Measurements from ENCODE around the gene GSG1. TPM values are rescaled to one million over a fixed set of nuclear protein-coding genes. Genes with fewer than 3 reads are reported as not detected.
A peak's percentile ranks its signal among the peaks of the same experiment; 100 is the strongest.

Gene GSG1
- total and polyA plus RNA-seq, 2 of the 8 experiments (the other 6 are each of a cell fraction or from before 2014, with no cell fraction given) = 0.89 to 1.4 TPM

GRCh38 chr12:13100882-13101769, 2.3 kb downstream of the GSG1 start:
- H3K4me2 ChIP-seq (ENCODE audit: insufficient read depth in 1 of 2, low read depth in 2 of 2, low read length in 2 of 2) = peak overlapping the region; percentile 77 to 90
- H3K14ac ChIP-seq (ENCODE audit: insufficient read length) = no peak overlapping the region
- no peak overlapping the region for H3K23ac ChIP-seq (ENCODE audit: insufficient read length)
- DNase-seq (ENCODE audit: low read depth in 1 of 2, low spot score in 2 of 2) = peak; percentile 47 to 92
- H2BK20ac ChIP-seq (ENCODE audit: low read length) = no peak overlapping the region
- peak overlapping the region; percentile 67 for H4K5ac ChIP-seq (ENCODE audit: insufficient read length, low read depth, low read length)
- peak overlapping the region; percentile 61 to 72 (median 64) for H3K4me3 ChIP-seq (ENCODE audit: extremely low read depth in 1 of 4, insufficient read depth in 2 of 4, low read depth in 3 of 4, low read length in 4 of 4)
- peak overlapping the region; percentile 53 to 83 (median 78); a peak in 6 of 7 replicates for H3K9ac ChIP-seq (replicated peaks in 1 of 4; ENCODE audit: extremely low read depth in 1 of 4, low read depth in 3 of 4, low read length in 3 of 4)
- peak overlapping the region; percentile 28 for H2BK5ac ChIP-seq (ENCODE audit: low read depth, low read length)
- peak overlapping the region; percentile 70 for H3K27ac ChIP-seq (ENCODE audit: low read depth, low read length)
- peak overlapping the region; percentile 54 for H3K18ac ChIP-seq (ENCODE audit: extremely low read depth, low read length)
- H3K79me2 ChIP-seq (ENCODE audit: control insufficient read depth in 1 of 2, insufficient read depth in 2 of 2, low read length in 2 of 2) = no peaks in the 10 kb centered on the region
- peak overlapping the region; percentile 91 for H2AFZ ChIP-seq (ENCODE audit: low read length)
- peak overlapping the region; percentile 42; the same call in 1 of the 2 replicates for H2BK12ac ChIP-seq (ENCODE audit: low read depth, low read length)
- peaks cover 9% of the 10 kb centered on the region; the same call in 1 of the 2 replicates for H3K23me2 ChIP-seq (ENCODE audit: low read depth, low read length)
- 5% methylated on average over 45 of the region's 79 CpGs; no CpG with 5 or more reads in 1 of the 2 experiments for WGBS, 2 experiments (ENCODE audit: extremely low coverage in 1 of 2, insufficient coverage in 1 of 2, insufficient read length in 1 of 2, insufficient replicate concordance in 2 of 2, low coverage in 1 of 2, low lambda C conversion rate in 2 of 2, missing lambda C conversion rate in 1 of 2)
- peak overlapping the region; percentile 93 for H4K8ac ChIP-seq (ENCODE audit: extremely low read depth, insufficient read depth, low read length)
- H2BK120ac ChIP-seq (replicated peaks; ENCODE audit: low read depth, low read length) = no peak overlapping the region
- H3K4me1 ChIP-seq (replicated peaks in 1 of 4; ENCODE audit: control insufficient read depth in 3 of 4, insufficient read depth in 4 of 4, low read length in 3 of 4) = peaks cover 5 to 21% (median 14%) of the 10 kb centered on the region in 4 experiments; a peak in 6 of 7 replicates
- ChIA-PET POLR2A (ENCODE audit: partially characterized antibody) (interaction anchor here (0.7 to 6.0 kb wide), 4 partner anchors 12 to 263 kb away, joined by 3 to 44 read pairs (median 4); no protein-coding TSS in a partner anchor), CTCF (ENCODE audit: partially characterized antibody) (interaction anchor here (0.6 to 6.0 kb wide), 20 partner anchors 13 to 743 kb away, joined by 3 to 69 read pairs (median 4); partner anchors contain the start of genes DDX47 and FAM234B)
- H3K9me3 ChIP-seq (ENCODE audit: insufficient read depth in 2 of 2, low read depth in 1 of 2, low read length in 1 of 2) = no peaks in the 10 kb centered on the region
- H3K56ac ChIP-seq (replicated peaks; ENCODE audit: insufficient read length, low read depth, low read length) = no peak overlapping the region
- no peaks in the 10 kb centered on the region for H3K36me3 ChIP-seq (ENCODE audit: control insufficient read depth in 2 of 4, insufficient read depth in 4 of 4, low read length in 3 of 4)
- no peak overlapping the region for H2AK5ac ChIP-seq (ENCODE audit: low read depth, low read length)
- H3K79me1 ChIP-seq (ENCODE audit: low read depth, low read length) = no peaks in the 10 kb centered on the region
- H3K27me3 ChIP-seq (replicated peaks in 1 of 4; ENCODE audit: control insufficient read depth in 3 of 4, extremely low read depth in 1 of 4, insufficient read depth in 3 of 4, low read length in 3 of 4) = no peaks in the 10 kb centered on the region
- no peak overlapping the region for H4K91ac ChIP-seq (replicated peaks; ENCODE audit: insufficient read length, low read length)
- H4K20me1 ChIP-seq (replicated peaks in 1 of 2; ENCODE audit: control insufficient read depth in 1 of 2, insufficient read depth in 2 of 2, low read length in 2 of 2) = no peaks in the 10 kb centered on the region
- FAIRE-seq = no peak
- H3K4ac ChIP-seq (replicated peaks; ENCODE audit: insufficient read length, low read depth, low read length) = no peak overlapping the region
- peak overlapping the region; percentile 83; the same call in 1 of the 2 replicates for H2BK15ac ChIP-seq (ENCODE audit: low read length)
- TF ChIP-seq RFX5 (IDR thresholded peaks at IDR 0.05; ENCODE audit: borderline replicate concordance, low read depth, low read length) (no peak), POLR2A (IDR thresholded peaks at IDR 0.05; ENCODE audit: control extremely low read depth in 1 of 2, low read depth in 2 of 2, low read length in 2 of 2) (peak; percentile 28 to 61; a peak in 2 of 3 replicates), ATF3 (IDR thresholded peaks at IDR 0.05; ENCODE audit: insufficient read depth, low read depth, low read length) (no peak), HDAC2 (IDR thresholded peaks at IDR 0.05; ENCODE audit: borderline replicate concordance in 1 of 2, low read depth in 2 of 2, low read length in 2 of 2) (0 out of 4 replicates have a peak, but pooled peaks of 1 of the 2 experiments have one; percentile 42), TAF1 (IDR thresholded peaks at IDR 0.05; ENCODE audit: low read depth, low read length) (peak; percentile 57; the same call in 1 of the 2 replicates), SP2 (IDR thresholded peaks at IDR 0.05; ENCODE audit: low read length) (no peak), ZNF274 (IDR thresholded peaks at IDR 0.05; ENCODE audit: borderline replicate concordance, extremely low read depth, low read length) (no peak), CTBP2 (IDR thresholded peaks at IDR 0.05; ENCODE audit: borderline replicate concordance, insufficient read depth, insufficient read length, low read length) (no peak), MAX (IDR thresholded peaks at IDR 0.05) (no peak)

Measured in H1 (cell line).